Limb (tissue), 2 donors: ENCODE results near the gene GSTM5.
"Not testable (repeated sequence)": the region's sequence is repeated elsewhere in the genome, so short reads cannot be mapped to it uniquely, and the experiment has no call there.

Experiments
- DNase-seq, 2 donors: peaks; one replicate each; pipeline ENCODE4 v3.0.0-alpha.2; 2016; ENCODE audit errors: extremely low spot score in 2 of 2

The GSTM5 gene

DNA sequence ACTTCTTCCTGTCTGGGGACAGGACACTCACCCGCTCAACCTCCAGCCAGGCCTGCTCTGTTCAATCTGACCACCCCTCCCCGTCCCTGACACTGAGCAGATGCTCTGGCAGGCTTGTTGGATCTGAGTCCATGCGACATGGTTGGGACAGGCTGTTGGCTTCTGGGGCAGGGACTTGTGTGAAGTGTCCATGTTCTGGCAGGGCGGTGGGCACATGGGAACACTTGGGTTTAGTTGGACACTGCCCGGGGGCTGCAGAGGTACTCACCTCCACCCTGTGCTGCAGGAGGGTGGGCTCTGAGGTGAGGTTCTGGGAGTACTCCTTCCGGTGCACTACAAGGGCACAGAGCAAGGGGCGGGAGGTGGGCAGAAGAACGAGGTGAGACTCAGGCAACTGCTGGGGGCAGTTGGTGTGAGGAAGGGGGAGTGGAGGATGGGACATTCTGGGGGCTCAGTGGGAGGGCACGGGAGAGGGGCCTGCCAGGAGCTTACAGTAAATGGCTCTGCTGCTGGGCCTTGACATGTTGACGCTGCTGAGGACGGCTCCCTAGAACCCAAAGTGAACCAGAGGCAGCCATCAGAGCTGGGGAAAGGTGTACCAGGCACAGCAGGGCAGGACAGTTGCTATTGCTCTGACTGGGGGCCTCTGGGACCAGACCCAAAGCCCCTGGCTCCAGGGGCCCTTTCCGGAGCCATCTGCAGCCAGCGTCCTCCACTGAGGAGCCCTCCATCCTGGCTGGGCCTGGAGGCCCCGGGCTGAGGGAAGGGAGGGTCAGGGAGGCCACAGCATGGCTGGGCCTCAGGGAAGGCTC is 49.4 kb downstream of the GSTM5 start:
- no peak for DNase-seq

DNA sequence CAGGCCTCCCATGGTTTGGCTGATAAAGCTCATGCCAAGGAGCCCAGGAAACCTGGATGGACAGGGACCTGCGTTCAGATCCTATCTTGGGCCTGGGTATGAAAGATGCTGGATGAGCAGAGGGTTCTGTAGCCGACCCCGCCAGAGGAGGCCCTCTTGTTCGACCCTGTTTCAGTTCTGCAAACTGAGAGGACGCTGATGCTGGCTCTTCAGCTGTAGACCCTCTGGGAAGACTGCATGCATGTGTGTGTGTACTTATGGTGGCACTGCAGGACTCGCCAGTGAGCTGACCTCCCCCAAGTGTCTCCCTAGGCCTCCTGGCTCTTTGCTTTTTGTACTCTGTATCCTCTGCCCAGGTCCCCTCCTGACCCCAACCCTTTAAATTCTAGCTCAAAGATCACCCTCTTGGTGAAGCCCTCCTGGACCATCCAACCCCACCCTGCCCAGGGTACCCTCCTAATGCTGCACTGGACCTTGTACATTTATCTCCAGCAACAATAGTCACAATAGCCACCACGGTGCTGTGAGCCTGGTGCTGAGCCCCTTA is 50.1 kb downstream of the GSTM5 start:
- DNase-seq: no peak

DNA sequence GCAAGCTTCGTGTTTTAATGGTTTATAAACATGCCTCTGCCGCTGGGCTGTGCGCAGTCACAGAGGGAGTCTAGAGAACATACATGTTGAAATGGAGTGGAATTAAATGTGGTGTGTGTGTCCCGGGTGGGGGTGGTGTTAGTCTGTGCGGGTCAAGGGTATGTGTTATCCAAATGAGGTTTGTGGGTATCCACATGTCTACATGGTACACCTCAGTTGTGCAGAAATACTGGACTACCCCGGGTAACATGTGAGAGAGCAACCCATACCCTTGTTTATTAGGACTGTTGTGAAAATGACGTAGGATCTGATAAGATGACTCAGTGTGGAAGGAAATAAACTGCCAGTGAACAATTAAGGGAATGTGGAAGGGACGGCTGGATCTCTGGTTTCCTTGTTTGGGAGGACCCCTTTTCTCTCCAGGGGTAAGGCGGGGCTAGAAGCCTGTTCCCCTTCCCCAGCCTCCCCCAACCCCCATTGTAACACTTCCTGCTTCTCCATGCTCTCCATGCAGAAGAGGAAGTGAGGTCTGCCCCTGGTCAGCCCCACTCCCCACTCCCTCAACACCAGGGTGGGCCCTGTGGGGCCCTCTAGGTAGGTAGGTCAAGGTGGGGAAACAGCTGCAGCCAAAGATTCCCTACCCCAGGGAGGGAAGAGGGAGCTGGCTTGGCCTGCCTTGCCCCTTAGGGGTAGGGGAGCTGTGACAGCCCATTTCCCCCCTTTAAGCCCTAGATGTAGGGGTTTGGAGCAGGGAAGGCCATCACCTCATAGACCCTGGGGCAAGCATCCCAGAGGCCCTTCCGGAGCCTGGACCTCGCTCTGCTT is 51.0 kb downstream of the GSTM5 start:
- no peak for DNase-seq

DNA sequence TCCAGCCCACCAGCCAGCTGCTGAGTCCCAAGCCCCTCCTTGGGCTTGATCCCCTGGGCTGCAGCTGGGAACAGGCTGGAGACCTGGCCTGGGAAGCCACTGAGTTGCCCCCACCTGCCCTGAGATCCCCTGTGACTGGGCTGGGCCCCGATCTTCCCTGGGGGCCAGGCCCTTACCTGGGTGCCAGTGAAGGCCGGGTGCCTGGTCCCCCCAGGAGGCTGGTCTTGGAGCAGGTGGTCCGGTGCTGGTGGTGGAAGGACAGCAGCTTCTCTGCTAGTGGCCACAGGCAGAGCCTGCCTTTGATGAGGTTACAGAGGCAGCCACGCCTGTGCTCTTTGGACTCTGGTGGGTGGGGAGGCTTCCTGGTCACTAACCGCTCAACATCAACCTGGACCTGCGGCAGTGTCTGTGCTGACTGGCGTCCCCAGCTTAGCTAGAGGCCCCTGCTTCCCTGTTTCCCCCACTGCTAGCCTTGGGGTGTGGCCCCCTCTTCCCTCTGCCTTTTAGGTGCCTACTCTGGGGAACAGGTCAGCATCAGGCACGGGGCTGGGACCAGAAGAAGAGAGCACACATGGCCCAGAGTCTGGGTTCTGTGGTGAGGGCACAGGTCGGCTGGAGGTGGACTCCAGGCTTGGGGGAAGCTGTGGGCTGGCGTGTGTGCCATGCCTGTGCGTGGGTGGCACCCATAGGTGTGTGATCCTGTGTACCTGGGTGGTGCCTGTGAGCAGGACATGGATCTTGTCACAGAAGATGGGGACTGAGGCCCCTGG is 51.8 kb downstream of the GSTM5 start, which contains the start of gene EPS8L3:
Gene EPS8L3 (minus strand): TSS at position 278 of the 770 bp plus-strand sequence. CDS start 2,174 bp downstream, outside the sequence.
- DNase-seq: no peak

- no peak for DNase-seq
These were observed 52.8 kb downstream of the GSTM5 start for GRCh38 chr1:109764561-109765482.

- no peak for DNase-seq
These were observed 53.4 kb downstream of the GSTM5 start for GRCh38 chr1:109765483-109765815.

DNA sequence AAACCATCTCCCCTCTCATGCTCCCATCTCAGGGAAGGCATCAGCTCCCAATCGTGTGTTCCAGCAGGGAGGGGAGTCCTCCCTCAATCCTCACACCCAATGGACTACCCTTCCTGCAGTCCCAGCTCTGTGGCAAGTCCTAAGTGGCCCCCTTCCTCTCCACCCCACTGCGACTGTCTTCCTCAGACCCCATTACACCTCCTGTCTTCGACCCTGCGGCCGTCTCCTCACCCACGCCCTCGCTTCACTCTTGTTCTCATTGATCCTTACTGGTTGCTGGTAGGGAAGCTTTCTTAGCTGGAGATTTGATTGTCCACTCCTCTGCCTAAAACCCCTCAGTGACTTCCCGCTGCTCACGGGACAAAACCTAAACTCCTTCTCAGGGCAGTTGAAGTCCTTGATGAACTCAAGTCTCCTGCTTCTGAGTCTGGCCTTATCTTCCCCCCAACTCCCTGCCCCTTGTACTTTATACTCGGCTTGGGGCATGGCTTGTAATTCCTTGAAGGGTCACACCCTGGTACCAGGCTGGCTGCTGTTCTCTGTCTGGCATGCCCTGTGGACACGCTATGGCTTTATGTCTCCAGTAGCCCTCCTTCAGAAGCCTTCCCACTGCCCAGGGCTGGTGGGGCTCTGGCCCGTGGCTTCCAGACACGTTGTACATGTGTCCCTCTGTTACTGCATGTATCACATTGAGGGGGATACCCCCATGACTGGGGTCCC is 54.0 kb downstream of the GSTM5 start:
- no peak for DNase-seq

DNA sequence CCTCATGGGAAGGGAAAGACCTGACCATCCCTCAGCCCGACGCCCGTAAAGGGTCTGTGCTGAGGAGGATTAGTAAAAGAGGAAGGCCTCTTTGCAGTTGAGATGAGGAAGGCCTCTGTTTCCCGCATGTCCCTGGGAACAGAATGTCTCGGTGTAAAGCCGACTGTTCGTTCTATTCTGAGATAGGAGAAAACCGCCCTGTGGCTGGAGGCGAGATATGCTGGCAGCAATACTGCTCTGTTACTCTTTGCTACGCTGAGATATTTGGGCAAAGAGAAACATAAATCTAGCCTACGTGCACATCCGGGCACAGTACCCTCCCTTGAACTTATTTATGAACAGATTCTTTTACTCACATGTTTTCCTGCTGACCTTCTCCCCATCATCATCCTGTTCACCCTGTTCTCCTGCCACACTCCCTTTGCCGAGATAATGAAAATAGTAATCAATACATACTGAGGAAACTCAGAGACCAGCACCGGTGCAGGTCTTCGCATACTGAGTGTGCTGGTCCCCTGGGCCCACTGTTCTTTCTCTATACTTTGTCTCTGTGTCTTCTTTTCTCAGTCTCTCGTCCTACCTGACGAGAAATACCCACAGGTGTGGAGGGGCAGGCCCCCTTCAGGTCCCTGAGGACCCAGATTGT is 55.1 kb downstream of the GSTM5 start:
- not testable (repeated sequence) for DNase-seq
